DMS 273 (cell line): ENCODE data around the gene IPO7.
"Not testable (repeated sequence)": the region's sequence is repeated elsewhere in the genome, so short reads cannot be mapped to it uniquely, and the experiment has no call there.

ENCODE experiments used
- DNase-seq: peaks from one replicate; lab custom pipeline; 2025; ENCODE audit not compliant: unreplicated experiment; lab: John Stamatoyannopoulos, UW

Gene IPO7

DNA sequence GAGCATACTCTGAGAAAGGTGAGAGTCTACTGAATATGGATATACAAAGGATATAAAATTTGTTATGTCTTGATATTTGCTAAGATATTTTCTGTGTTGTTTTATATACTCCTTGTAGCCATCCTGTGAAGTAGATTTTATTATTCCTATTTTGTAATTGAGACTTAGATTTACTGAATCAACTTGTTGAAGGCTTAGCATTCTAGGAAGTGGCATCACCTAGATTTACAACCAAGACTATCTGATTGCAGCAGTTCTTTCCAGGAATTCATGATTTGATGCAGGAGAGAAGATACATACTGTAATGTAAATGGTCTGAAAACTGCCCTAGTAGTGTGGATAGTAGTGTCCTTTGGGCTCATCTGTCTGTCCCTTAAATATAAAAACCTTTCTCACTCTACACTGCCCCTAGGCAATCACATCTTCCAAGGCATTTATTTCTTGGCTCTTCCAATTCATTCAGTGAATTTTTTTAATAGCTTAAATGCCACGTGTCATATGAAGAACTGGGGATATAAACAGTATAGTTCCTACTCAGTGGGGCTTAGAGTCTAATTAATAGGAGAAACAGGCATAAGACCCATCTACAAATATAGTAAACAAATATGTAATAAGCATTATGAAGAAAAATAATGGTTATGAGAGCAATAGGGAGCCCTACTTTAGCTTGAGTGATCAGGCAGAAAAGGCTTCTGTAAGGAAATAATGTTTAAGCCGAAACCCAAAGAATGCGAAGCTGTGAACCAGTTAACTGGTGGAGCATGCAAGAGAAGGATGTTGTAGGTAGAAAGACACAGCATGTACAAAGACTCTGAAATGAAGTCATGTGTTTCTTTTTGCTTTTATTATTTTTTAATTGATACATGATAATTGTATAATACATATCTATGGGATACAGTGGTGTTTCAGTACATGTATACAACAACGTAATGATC lies 13.6 kb downstream of the IPO7 start:
- DNase-seq, result no peak

DNA sequence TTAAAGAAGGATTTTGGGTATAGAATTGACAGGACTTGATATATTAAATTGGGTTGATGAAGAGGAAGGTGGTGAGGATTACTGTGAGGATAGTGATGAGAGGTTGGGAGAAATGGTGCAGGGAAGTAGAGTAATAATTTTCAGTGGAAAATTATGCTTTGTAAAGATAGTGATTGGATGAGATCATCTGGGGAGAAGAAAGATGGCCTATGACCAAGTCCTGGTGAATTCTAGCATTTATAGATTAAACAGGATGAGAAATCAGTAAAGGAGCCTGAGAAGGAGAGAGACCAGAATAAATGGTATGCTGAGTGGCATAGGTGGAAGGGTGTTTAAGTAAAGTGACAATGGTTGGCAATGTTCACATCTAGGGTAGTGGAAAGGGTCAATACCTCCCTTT lies 15.0 kb downstream of the IPO7 start:
- no peak for DNase-seq

- DNase-seq, result not testable (repeated sequence)
These were observed 17.4 kb downstream of the IPO7 start for GRCh38 chr11:9401884-9402283.

DNA sequence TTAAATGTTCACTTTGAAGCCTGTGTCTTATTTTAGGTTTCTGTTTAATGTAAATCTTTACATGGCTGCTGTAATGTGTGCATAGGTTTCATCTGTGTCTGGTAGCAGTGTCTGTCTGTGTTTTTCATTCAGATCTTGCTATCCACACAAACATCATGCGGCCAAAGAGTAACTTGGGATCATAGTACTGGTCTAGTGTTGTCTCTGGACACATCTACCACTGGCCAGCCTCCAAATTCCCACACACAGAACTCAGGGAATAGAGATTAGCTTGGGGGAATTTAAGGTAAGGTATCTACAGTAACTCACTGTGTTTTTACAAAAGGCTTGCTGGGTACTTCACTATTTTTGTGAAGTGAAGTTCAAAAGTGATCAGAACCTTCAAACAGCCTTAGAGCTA lies 44.3 kb downstream of the IPO7 start:
- no peak for DNase-seq

GRCh38 chr11:9438611-9439010 lies 54.2 kb downstream of the IPO7 start:
- no peak for DNase-seq

GRCh38 chr11:9446230-9446629 lies 61.8 kb downstream of the IPO7 start:
- DNase-seq, result no peak

- no peak for DNase-seq
These were observed 64.3 kb downstream of the IPO7 start for GRCh38 chr11:9448576-9449352.

- DNase-seq, result peak; percentile 6
These were observed 67.6 kb downstream of the IPO7 start for GRCh38 chr11:9452023-9452422.

- no peak for DNase-seq
These were observed 71.3 kb downstream of the IPO7 start for GRCh38 chr11:9455722-9456121.

DNA sequence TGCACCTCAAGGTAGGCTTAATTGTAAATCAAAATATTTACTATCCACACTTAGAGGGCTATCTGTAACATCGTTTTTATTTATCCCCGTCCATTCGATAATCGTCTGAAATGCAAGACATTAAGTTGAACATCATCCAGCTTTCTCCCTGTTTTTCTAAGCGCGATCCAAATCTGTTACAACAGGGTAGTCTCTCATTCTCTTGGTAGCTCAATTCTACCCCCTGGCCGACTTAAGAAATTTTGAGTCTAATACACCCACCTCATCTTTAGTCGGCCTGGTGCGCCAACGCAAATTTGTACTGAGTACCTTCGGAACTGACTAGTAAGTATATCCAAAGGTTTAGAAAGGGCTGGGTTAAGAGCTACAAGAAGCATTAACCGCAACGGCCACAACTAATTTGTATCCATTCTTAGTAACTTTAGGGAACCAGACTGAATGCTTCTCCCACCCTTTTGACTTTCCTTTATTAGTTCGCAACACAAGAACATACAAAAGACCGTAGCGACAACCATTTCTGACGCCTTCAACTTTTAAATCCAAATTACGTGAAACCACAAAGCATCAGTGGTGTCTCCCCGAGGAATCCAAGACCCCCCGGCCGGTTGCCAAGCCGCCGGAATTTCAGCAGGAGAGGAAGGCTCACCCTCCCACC lies 75.3 kb downstream of the IPO7 start:
- DNase-seq, result peak; percentile 66

DNA sequence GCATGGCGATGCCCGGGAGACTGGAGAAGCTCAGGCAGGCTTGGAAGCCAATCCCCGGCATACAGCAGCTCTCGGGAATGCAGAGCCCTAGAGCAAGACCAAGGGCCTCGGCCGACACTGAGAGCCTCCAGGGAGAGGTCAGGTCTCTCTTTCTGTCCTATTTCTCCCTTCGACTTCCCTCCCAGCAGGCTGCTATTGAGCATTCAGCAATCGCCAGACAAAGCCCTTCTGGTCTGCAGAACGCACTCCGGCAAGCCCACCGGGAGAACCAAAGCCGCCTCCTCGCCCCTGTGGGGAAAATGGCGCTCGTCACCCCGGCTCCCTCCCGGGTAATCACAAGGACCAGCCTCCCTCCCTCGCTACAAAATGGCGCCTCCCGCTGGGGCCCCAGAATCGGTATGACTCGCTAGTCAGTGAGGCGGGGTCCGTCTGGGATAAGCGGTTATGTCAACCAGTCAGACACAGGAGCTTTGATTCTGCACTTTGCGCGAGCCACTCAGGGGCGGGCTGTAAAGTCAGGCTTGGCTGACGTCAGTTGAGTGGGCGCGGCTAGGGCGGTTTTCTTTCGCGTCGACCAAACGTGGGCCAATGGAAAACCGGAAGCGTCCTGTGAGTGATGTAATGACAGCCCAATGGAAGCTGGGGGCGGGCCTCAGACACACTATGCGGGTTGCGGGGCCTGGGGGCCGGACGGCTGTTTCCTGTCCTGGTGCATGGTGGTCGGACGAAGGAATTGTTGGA lies 76.0 kb downstream of the IPO7 start, which contains the start of gene ZNF143:
ZNF143 (plus strand) TSS at position 691 of the 741 bp plus-strand sequence. CDS start 10,297 bp downstream, outside the sequence.
- DNase-seq, result peak; percentile 99

GRCh38 chr11:9461063-9461759 lies 76.8 kb downstream of the IPO7 start:
- peak; percentile 95 for DNase-seq

- DNase-seq, result peak; percentile 26
These were observed 77.3 kb downstream of the IPO7 start for GRCh38 chr11:9461760-9462134.

- no peak for DNase-seq
These were observed 77.8 kb downstream of the IPO7 start for GRCh38 chr11:9462172-9462799.

DNA sequence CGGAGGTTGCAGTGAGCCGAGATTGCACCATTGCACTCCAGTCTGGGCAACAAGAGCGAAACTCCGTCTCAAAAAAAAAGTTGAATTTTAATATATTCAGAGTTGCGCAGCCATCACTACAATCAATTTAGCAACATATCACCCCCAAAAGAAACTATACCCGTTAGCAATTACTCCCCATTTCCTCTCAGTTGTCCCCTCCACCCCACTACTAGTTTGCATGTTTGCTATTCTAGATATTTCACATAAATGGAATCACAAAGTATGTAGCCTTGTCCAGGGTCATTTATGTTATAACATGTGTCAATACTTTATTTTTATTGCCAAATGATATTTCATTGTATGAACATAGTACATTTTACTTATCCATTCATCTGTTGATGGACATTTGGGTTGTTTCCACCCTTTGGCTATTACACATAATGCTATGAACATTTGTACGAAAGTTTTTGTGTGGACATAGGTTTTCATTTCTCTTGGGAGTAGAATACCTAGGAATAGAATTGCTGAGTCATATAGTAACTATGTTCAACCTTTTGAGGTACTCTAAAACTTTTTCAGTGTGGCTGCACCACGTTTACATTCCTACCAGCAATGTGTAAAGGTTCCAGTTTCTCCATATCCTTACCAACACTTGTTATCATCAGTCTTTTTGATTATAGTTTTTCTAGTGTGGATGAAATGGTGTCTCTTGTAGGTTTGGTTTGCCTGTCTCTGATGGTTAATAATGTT lies 78.5 kb downstream of the IPO7 start:
- DNase-seq, result no peak

DNA sequence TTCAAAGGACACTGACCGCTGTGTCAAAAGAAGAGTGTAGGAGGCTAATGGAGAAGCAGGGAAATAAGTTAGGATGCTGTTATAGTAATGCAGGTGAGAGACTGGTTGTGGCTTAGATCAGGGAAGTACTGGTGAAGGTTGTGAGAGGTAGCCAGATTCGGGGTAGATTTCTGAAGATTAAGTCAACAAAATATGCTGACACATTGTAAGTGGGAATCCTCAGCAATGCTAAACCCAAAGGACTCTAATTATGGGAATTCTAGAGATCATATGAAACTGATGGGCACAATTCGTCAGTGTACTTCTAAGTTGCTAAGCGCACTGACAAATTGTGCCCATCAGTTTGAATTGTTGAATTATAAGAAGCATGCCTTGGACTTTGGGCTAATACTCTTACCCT lies 86.3 kb downstream of the IPO7 start:
- DNase-seq, result no peak

DNA sequence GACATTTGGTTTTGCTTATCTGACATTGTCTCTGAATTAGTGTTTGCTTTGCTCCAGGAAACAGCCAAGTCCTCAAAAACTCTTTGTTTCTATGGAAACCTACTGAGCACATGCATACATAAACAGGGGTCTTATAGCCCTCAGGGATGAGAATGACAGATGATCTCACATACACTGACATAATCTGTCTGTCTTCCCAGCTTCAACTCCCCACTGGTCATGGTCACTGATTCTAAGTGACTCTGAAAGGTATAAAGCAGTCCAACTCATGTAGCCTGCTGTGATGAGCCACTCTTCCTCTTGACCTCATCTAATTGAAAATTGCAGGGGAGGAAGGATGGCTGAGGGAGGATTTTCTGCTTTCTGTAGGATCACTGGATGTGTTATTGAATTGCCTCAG lies 89.0 kb downstream of the IPO7 start:
- DNase-seq, result no peak

DNA sequence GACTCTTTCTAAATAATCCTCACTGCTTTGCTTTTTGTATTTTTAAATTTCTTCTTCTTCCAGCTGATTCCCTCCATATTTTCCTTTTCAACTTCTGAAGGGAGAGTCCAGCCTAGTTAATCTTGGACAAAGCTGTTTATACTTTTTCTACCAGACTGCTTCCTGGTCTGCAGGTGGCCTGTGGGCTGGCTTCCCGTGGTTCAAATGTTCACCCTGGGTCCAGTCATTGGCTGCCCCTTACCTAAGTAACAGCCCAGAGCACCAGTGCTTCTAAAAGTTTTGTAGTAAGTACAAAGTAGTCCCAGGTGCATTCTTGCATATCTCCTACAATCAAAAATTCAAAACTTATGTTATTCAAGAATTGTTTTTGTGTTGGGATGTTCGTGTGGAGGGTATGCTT lies 95.4 kb downstream of the IPO7 start:
- no peak for DNase-seq
